ENCODE results near the gene PAK6. TPM values are rescaled to one million over a fixed set of nuclear protein-coding genes. Genes with fewer than 3 reads are reported as not detected.

PAK6 gene
- total RNA-seq, 4 donors from 2014 or later, result 0.84 to 2.0 TPM; not detected in 2

DNA sequence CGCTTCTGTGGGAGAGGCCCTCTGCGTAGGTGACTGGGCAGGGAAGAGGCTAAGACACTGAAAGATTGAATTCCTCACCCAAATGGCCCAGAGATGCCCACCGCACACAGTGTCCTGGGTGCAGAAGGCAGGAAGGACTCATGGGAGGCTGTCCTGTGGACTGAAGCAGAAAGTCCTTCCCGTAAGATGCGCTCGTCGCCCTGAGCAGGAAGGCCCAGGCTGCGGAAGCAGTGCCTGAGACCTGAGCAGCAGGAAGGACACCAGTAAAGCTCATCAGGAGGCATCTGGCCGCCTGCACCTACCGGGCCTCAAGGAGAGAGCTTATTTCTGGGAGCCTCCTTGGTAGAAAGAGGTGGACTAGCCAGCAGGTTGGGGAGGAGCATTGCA, 3.3 kb downstream of the PAK6 start:
- Histone ChIP-seq H3K27ac (no peak overlapping the region), H3K4me3 (no peak overlapping the region), H3K4me1 (peaks cover 0 to 13% (median 4%) of the 10 kb centered on the region in 4 donors), H3K9me3 (no peaks in the 10 kb centered on the region), H3K36me3 (no peaks in the 10 kb centered on the region), H3K27me3 (peaks cover 0 to 25% of the 10 kb centered on the region in 2 donors)
- DNase-seq (ENCODE audit: low spot score in 2 of 2), result no peak
- TF ChIP-seq POLR2A (IDR thresholded peaks at IDR 0.05) (no peak), EP300 (IDR thresholded peaks at IDR 0.05) (no peak)
- TF ChIP-seq, protein P1, sequence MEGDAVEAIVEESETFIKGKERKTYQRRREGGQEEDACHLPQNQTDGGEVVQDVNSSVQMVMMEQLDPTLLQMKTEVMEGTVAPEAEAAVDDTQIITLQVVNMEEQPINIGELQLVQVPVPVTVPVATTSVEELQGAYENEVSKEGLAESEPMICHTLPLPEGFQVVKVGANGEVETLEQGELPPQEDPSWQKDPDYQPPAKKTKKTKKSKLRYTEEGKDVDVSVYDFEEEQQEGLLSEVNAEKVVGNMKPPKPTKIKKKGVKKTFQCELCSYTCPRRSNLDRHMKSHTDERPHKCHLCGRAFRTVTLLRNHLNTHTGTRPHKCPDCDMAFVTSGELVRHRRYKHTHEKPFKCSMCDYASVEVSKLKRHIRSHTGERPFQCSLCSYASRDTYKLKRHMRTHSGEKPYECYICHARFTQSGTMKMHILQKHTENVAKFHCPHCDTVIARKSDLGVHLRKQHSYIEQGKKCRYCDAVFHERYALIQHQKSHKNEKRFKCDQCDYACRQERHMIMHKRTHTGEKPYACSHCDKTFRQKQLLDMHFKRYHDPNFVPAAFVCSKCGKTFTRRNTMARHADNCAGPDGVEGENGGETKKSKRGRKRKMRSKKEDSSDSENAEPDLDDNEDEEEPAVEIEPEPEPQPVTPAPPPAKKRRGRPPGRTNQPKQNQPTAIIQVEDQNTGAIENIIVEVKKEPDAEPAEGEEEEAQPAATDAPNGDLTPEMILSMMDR (IDR thresholded peaks at IDR 0.05), result no peak
- WGBS, 2 donors, result 90 to 92% methylated on average over 10 of the region's 10 CpGs

DNA sequence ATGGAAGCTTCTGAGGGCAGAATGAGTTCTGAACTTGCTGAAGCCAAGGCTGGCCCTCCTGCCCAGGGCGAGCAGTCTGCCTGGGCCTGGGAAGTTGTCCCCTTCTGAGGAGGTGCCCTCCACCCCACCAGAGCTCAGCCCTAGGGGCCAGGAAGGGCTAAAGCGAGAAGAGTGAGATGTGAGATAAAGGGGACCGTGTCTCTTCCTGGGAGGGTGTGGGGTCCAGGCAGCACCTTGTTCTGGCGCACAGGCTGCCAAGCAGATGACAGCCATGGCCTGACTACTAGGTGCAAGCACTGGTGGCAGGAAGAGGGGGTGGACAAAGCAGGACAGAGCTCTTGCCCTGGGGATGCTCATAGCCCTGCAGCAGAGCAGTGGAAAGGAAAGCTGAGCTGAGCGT, 3.7 kb downstream of the PAK6 start:
- WGBS, 2 donors, result 96 to 98% methylated on average over 4 to 5 of the region's 5 CpGs
- peaks cover 0 to 13% (median 4%) of the 10 kb centered on the region in 4 donors for H3K4me1 ChIP-seq
- TF ChIP-seq POLR2A (IDR thresholded peaks at IDR 0.05) (no peak), EP300 (IDR thresholded peaks at IDR 0.05) (no peak)
- TF ChIP-seq, protein P1 (IDR thresholded peaks at IDR 0.05), result no peak
- peaks cover 0 to 25% of the 10 kb centered on the region in 2 donors for H3K27me3 ChIP-seq
- H3K9me3 ChIP-seq, result no peaks in the 10 kb centered on the region
- no peak overlapping the region for H3K4me3 ChIP-seq
- no peak overlapping the region for H3K27ac ChIP-seq
- no peaks in the 10 kb centered on the region for H3K36me3 ChIP-seq
- DNase-seq (ENCODE audit: low spot score in 2 of 2), result no peak

DNA sequence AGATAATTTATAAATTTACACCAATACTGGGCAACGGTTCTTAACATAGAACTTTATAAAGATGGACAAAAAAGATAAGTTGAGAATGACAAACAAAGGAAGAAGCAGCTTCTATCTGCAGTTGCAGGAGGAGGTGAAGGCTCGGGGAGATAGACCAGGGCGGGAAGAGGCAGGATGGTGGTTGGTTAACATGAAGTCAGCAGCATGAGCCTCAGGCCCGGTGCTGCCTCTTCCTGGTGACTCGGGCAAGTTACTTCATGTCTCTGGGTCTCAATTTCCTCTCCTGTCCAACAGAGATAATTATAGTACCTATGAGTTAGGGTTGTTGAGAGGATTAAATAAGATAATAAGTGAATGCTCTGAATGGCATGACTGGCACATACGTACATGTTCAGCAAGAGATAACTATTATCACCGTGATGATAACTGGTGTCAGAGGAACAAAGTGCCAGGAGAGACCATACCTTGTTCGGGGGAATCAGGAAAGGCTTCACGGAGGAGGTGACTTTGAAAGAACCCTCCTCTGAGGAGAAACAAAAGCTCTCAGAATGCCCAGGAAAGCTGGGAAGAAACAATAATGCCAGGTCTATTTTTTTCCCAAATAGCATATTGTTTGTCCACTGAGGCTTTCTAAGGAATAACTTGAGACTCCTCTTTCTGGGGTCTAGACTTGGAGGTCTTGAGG, 4.4 kb downstream of the PAK6 start:
- Histone ChIP-seq H3K27me3 (peaks cover 0 to 21% of the 10 kb centered on the region in 2 donors), H3K36me3 (no peaks in the 10 kb centered on the region), H3K27ac (no peak overlapping the region), H3K4me1 (peaks cover 0 to 13% (median 4%) of the 10 kb centered on the region in 4 donors), H3K9me3 (no peaks in the 10 kb centered on the region), H3K4me3 (no peak overlapping the region)
- WGBS, 2 donors, result 84% methylated on average over 9 of the region's 9 CpGs
- DNase-seq (ENCODE audit: low spot score in 2 of 2), result no peak
- no peak for TF ChIP-seq EP300 (IDR thresholded peaks at IDR 0.05)
- TF ChIP-seq, protein P1 (IDR thresholded peaks at IDR 0.05), result no peak
- TF ChIP-seq POLR2A (IDR thresholded peaks at IDR 0.05), result no peak

DNA sequence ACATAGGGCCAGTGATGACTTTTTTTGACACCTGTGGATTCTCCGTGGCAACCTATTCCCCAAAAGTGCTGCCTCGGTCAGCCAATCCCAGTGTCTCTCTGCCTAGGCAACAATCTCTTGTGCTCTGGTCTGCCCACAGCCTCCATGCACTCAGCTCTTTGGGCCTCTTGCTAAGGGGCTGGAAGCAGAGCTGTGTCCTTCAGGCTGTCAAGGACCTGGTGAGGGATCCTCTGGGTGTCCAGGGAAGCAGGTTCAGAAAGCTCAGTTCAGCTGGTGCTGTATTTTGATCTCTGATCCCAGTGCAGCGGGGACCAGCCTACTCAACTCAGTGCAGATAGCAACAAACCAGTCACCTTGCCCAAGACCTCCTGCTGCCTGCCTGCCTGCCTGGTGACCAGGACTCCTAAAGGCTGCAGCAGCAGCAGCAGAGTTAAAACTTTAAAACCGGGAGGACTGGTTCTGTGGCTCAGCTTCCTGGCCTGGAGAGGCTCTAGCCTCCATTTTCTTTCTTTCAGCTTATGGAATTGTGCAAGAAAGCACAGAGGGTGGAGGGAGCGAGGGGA, 6.2 kb downstream of the PAK6 start:
- Histone ChIP-seq H3K4me1 (peaks cover 0 to 2% (median 0%) of the 10 kb centered on the region in 4 donors), H3K27me3 (peaks cover 0 to 4% of the 10 kb centered on the region in 2 donors), H3K36me3 (no peaks in the 10 kb centered on the region), H3K4me3 (no peak overlapping the region), H3K27ac (no peak overlapping the region), H3K9me3 (no peaks in the 10 kb centered on the region)
- TF ChIP-seq, protein P1 (IDR thresholded peaks at IDR 0.05), result no peak
- TF ChIP-seq POLR2A (IDR thresholded peaks at IDR 0.05) (no peak), EP300 (IDR thresholded peaks at IDR 0.05) (no peak)
- peak in 1 of 2 donors; percentile 8 for DNase-seq (ENCODE audit: low spot score in 2 of 2)
- WGBS, 2 donors, result 61 to 70% methylated on average over 5 of the region's 5 CpGs

Data from tibial nerve (tissue), 4 donors.